Suprapubic skin (tissue), 3 donors: ENCODE measurements around the gene DUSP16.

ENCODE experiments used
- CTCF ChIP-seq, 2 donors: fragments of 200-600 bp in 1 of 2; fragments of 450-650 bp in 1 of 2; sonication (generic) in 1 of 2; IDR thresholded peaks; one replicate each; pipeline ENCODE4 v1.5.1; 2016 to 2019; ENCODE audit warnings: antibody characterized with exemption in 2 of 2, mild to moderate bottlenecking in 1 of 2, moderate library complexity in 1 of 2
- EP300 ChIP-seq: sonication (generic); formaldehyde crosslinking; IDR thresholded peaks from one replicate; pipeline ENCODE4 v1.6.1; 2017; ENCODE audit warnings: antibody characterized with exemption

DNA sequence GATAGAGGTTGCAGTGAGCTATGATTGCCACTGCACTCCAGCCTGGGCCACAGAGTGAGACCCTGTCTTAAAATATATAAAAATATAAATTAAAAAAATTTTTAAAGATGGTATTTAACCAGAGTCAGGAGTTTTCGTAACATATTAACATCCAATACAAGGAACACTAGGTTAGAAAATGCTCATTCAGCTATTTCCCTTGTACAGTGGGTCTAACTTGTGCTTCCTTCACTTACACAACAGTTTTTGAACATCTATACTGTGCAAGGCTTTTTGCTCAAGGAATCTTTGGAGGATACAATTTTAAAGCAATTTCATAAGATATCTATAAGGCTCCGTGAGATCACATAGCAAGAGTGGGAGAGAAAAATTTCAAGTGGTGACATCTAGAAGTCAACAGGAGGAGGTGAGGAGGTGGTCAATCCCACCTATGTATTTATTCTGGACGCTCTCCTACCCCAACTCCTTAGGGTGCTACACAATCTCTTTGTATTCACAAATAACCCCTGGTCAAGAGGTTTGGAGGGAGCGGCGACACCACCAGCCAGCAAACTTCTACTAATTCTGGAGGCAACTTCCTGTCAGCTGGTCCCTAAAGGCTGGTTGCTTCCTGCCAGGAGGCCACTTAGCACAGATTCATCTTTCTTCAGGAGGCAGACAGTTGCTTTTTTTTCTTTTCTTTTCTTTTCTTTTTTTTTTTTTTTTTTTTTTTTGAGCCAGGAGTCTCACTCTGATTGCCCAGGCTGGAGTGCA, 22.2 kb downstream of the DUSP16 start:
- TF ChIP-seq CTCF (IDR thresholded peaks at IDR 0.05) (no peak), EP300 (no peak)
